ENCODE data around the gene FAM136A. TPM values are rescaled to one million over a fixed set of nuclear protein-coding genes. Genes with fewer than 3 reads are reported as not detected.

Gene FAM136A
- polyA plus RNA-seq, 1 of the 3 experiments (the other 2 are of a cell fraction) = 43.3 TPM

GRCh38 chr2:70347831-70348230 lies 46.0 kb upstream of the FAM136A start (continued):
- TF ChIP-seq REST (IDR thresholded peaks at IDR 0.05; ENCODE audit: low read depth, low read length) = no peak
- no peak for TF ChIP-seq USF2 (IDR thresholded peaks at IDR 0.05; ENCODE audit: borderline replicate concordance, low read depth, low read length)
- no peak for TF ChIP-seq NFIC (IDR thresholded peaks at IDR 0.05; ENCODE audit: borderline replicate concordance)
- no peak for TF ChIP-seq ZBTB33 (IDR thresholded peaks at IDR 0.05; ENCODE audit: borderline replicate concordance, low read depth)
- TF ChIP-seq TEAD4 (IDR thresholded peaks at IDR 0.05; ENCODE audit: borderline replicate concordance, insufficient read depth) = no peak
- no peak for TF ChIP-seq MXI1 (IDR thresholded peaks at IDR 0.05; ENCODE audit: low read depth, low read length)
- no peak for TF ChIP-seq PBX3 (IDR thresholded peaks at IDR 0.05)
- no peak for TF ChIP-seq SIN3A (IDR thresholded peaks at IDR 0.05; ENCODE audit: borderline replicate concordance, low read depth, low read length)
- no peak for TF ChIP-seq POLR2AphosphoS5 (IDR thresholded peaks at IDR 0.05; ENCODE audit: low read depth, low read length)

- peaks cover 24% of the 10 kb centered on the region; the same call in 1 of the 2 replicates for H3K27me3 ChIP-seq (ENCODE audit: insufficient read depth)
- no peak overlapping the region for H3K4me3 ChIP-seq (ENCODE audit: low read depth in 2 of 2, low read length in 1 of 2)
- no peaks in the 10 kb centered on the region for H3K79me2 ChIP-seq (ENCODE audit: insufficient read depth)
- no peaks in the 10 kb centered on the region for H3K9me3 ChIP-seq
- H3K4me1 ChIP-seq (ENCODE audit: control insufficient read depth in 1 of 2, insufficient read depth in 2 of 2, low read depth in 1 of 2, low read length in 1 of 2) = no peaks in the 10 kb centered on the region
- TF ChIP-seq TCF12 (IDR thresholded peaks at IDR 0.05) (no peak), GABPA (IDR thresholded peaks at IDR 0.05; ENCODE audit: low read depth) (no peak), MAX (IDR thresholded peaks at IDR 0.05; ENCODE audit: low read depth) (no peak), USF1 (IDR thresholded peaks at IDR 0.05; ENCODE audit: borderline replicate concordance, low read depth) (no peak), YY1 (IDR thresholded peaks at IDR 0.05; ENCODE audit: low read depth) (no peak), FOSL2 (IDR thresholded peaks at IDR 0.05; ENCODE audit: borderline replicate concordance, low read depth) (no peak), ZBTB33 (IDR thresholded peaks at IDR 0.05; ENCODE audit: borderline replicate concordance, low read depth) (no peak), MXI1 (IDR thresholded peaks at IDR 0.05; ENCODE audit: low read depth, low read length) (no peak), EP300 (IDR thresholded peaks at IDR 0.05; ENCODE audit: borderline replicate concordance in 1 of 2, low read depth in 1 of 2, low read length in 1 of 2) (no peak)
- no peaks in the 10 kb centered on the region for H4K20me1 ChIP-seq (ENCODE audit: insufficient read depth)
- H3F3A ChIP-seq (replicated peaks; ENCODE audit: insufficient read depth) = no peaks in the 10 kb centered on the region
- POLR2A ChIA-PET = no interaction called here
- no peak for DNase-seq
- H3K9me2 ChIP-seq = no peaks in the 10 kb centered on the region
- CTCF ChIA-PET = interaction anchor here (5.6 kb wide), 1 partner anchor 273 kb away, joined by 125 read pairs; no protein-coding TSS in a partner anchor
- H3K36me3 ChIP-seq (replicated peaks in 1 of 2; ENCODE audit: control insufficient read depth in 1 of 2, insufficient read depth in 2 of 2, low read length in 1 of 2) = no peaks in the 10 kb centered on the region
- 0% methylated on average over 1 of the region's 1 CpG for WGBS (ENCODE audit: low lambda C conversion rate)
- no peak overlapping the region for H3K4me2 ChIP-seq
- no peak overlapping the region for H2AFZ ChIP-seq (ENCODE audit: low read depth)
- H3K27ac ChIP-seq (ENCODE audit: low read depth in 2 of 2, low read length in 1 of 2) = no peak overlapping the region
- no peak overlapping the region for H3K9ac ChIP-seq
Observed at GRCh38 chr2:70344195-70344594, 42.3 kb upstream of the FAM136A start.

All from SK-N-SH (cell line).